Hepatocyte (in vitro differentiated cells): ENCODE data around the gene IGSF11. TPM values are rescaled to one million over a fixed set of nuclear protein-coding genes. Genes with fewer than 3 reads are reported as not detected.

Experiments
- DNase-seq: peaks from one replicate; pipeline ENCODE4 v3.0.0-alpha.2; 2016; ENCODE audit warnings: low spot score
- H2AFZ ChIP-seq: fragments of 200-600 bp; sonication (generic); 2 replicates; pipeline ENCODE4 v1.6.0; 2016; ENCODE audit warnings: antibody characterized with exemption, mild to moderate bottlenecking
- H3K27ac ChIP-seq: fragments of 200-600 bp; sonication (generic); 2 replicates; pipeline ENCODE4 v1.5.1; 2016; ENCODE audit warnings: mild to moderate bottlenecking
- H3K27me3 ChIP-seq: fragments of 200-600 bp; sonication (generic); 2 replicates; pipeline ENCODE4 v1.6.1; 2016
- H3K36me3 ChIP-seq: fragments of 200-600 bp; sonication (generic); replicated peaks from 2 replicates; pipeline ENCODE4 v1.5.1; 2016; ENCODE audit warnings: low read depth; ENCODE audit not compliant: insufficient read depth
- H3K4me1 ChIP-seq: fragments of 200-600 bp; sonication (generic); 2 replicates; pipeline ENCODE4 v1.5.1; 2016; ENCODE audit warnings: mild to moderate bottlenecking, moderate library complexity; ENCODE audit not compliant: insufficient read depth
- H3K4me2 ChIP-seq: fragments of 200-600 bp; sonication (generic); 2 replicates; pipeline ENCODE4 v1.6.0; 2016
- H3K4me3 ChIP-seq: fragments of 200-600 bp; sonication (generic); 2 replicates; pipeline ENCODE4 v1.5.1; 2016; ENCODE audit warnings: mild to moderate bottlenecking
- H3K79me2 ChIP-seq: fragments of 200-600 bp; sonication (generic); 2 replicates; pipeline ENCODE4 v1.6.0; 2017; ENCODE audit warnings: mild to moderate bottlenecking
- H3K9me2 ChIP-seq: fragments of 200-600 bp; sonication (generic); replicated peaks from 2 replicates; pipeline ENCODE4 v1.6.0; 2017; ENCODE audit warnings: mild to moderate bottlenecking; ENCODE audit not compliant: insufficient read depth
- H3K9me3 ChIP-seq: fragments of 200-600 bp; sonication (generic); 2 replicates; pipeline ENCODE4 v1.5.1; 2016; ENCODE audit warnings: low read depth, mild to moderate bottlenecking
- H4K20me1 ChIP-seq: fragments of 200-600 bp; sonication (generic); 2 replicates; pipeline ENCODE4 v1.6.0; 2016; ENCODE audit warnings: mild to moderate bottlenecking; ENCODE audit not compliant: insufficient read depth, poor library complexity, severe bottlenecking
- CTCF ChIP-seq: fragments of 200-600 bp; sonication (generic); IDR thresholded peaks from 2 replicates; pipeline ENCODE4 v1.5.1; 2016; ENCODE audit warnings: antibody characterized with exemption, mild to moderate bottlenecking; ENCODE audit not compliant: poor library complexity
- EZH2 ChIP-seq: fragments of 200-600 bp; sonication (generic); IDR thresholded peaks from 2 replicates; pipeline ENCODE4 v1.6.1; 2016; ENCODE audit warnings: antibody characterized with exemption, mild to moderate bottlenecking, borderline replicate concordance
- EZH2phosphoT487 ChIP-seq: fragments of 200-600 bp; sonication (generic); IDR thresholded peaks from one replicate; pipeline ENCODE4 v1.6.1; 2018; ENCODE audit warnings: antibody characterized with exemption, mild to moderate bottlenecking, low read depth, moderate library complexity; ENCODE audit not compliant: unreplicated experiment, severe bottlenecking
- WGBS: methylation state at CpG from one replicate; pipeline ENCODE4 v1.1.6; 2016; ENCODE audit warnings: low lambda C conversion rate; ENCODE audit errors: missing lambda C conversion rate; 5-methylcytosine and 5-hydroxymethylcytosine counted together
- polyA plus RNA-seq: library from polyadenylated mRNA; unstranded; fragments of >200 nt; fragmentation: Nextera tagmentation; extraction: Ambion mirVana; gene quantifications from 2 replicates; pipeline ENCODE4 v1.2.1, GENCODE V29; 2016
- total RNA-seq: library from RNA; depleted of rRNA; stranded (reverse); fragments of >200 nt; gene quantifications from 2 replicates; pipeline ENCODE4 v1.2.3, GENCODE V29; 2014

IGSF11 gene
- total and polyA plus RNA-seq, 2 experiments from 2014 or later, result 1.0 TPM; not detected in 1

GRCh38 chr3:119015942-119016341 is 18.7 kb downstream of the IGSF11 start:
- no peak overlapping the region for H2AFZ ChIP-seq
- H3K4me3 ChIP-seq, result no peak overlapping the region
- no peaks in the 10 kb centered on the region for H3K79me2 ChIP-seq
- H3K4me1 ChIP-seq, result no peaks in the 10 kb centered on the region
- no peak overlapping the region for H3K27ac ChIP-seq
- H4K20me1 ChIP-seq, result no peaks in the 10 kb centered on the region
- no peak for DNase-seq
- TF ChIP-seq EZH2 (no peak), CTCF (no peak)
- no peak overlapping the region for H3K4me2 ChIP-seq
- no peaks in the 10 kb centered on the region for H3K27me3 ChIP-seq
- no peaks in the 10 kb centered on the region for H3K9me2 ChIP-seq
- H3K9me3 ChIP-seq, result no peaks in the 10 kb centered on the region
- WGBS, result 84% methylated on average over 2 of the region's 2 CpGs
- no peaks in the 10 kb centered on the region for H3K36me3 ChIP-seq

GRCh38 chr3:119013951-119014350 is 20.7 kb downstream of the IGSF11 start:
- DNase-seq, result no peak
- no peak overlapping the region for H2AFZ ChIP-seq
- H3K4me3 ChIP-seq, result no peak overlapping the region
- no peak overlapping the region for H3K4me2 ChIP-seq
- no peaks in the 10 kb centered on the region for H3K9me2 ChIP-seq
- H3K9me3 ChIP-seq, result no peaks in the 10 kb centered on the region
- no peaks in the 10 kb centered on the region for H4K20me1 ChIP-seq
- H3K4me1 ChIP-seq, result no peaks in the 10 kb centered on the region
- H3K27ac ChIP-seq, result no peak overlapping the region
- WGBS, result 39% methylated on average over 3 of the region's 3 CpGs
- no peaks in the 10 kb centered on the region for H3K36me3 ChIP-seq
- H3K27me3 ChIP-seq, result no peaks in the 10 kb centered on the region
- no peaks in the 10 kb centered on the region for H3K79me2 ChIP-seq
- TF ChIP-seq EZH2phosphoT487, result no peak
- no peak for TF ChIP-seq CTCF
- no peak for TF ChIP-seq EZH2

- H3K9me2 ChIP-seq, result no peaks in the 10 kb centered on the region
- no peak overlapping the region for H3K27ac ChIP-seq
- H3K36me3 ChIP-seq, result no peaks in the 10 kb centered on the region
- no peak overlapping the region for H3K4me3 ChIP-seq
- no peak overlapping the region for H2AFZ ChIP-seq
- H3K4me1 ChIP-seq, result no peaks in the 10 kb centered on the region
- H3K27me3 ChIP-seq, result no peaks in the 10 kb centered on the region
- no peak for DNase-seq
- H4K20me1 ChIP-seq, result no peaks in the 10 kb centered on the region
- no peak overlapping the region for H3K4me2 ChIP-seq
- TF ChIP-seq EZH2 (no peak), CTCF (no peak), EZH2phosphoT487 (no peak)
- no peaks in the 10 kb centered on the region for H3K79me2 ChIP-seq
- 93% methylated on average over 1 of the region's 1 CpG for whole genome bisulfite sequencing
- no peaks in the 10 kb centered on the region for H3K9me3 ChIP-seq
Measured at GRCh38 chr3:119011528-119011927, 23.1 kb downstream of the IGSF11 start.

- no peak overlapping the region for H3K4me2 ChIP-seq
- H3K9me2 ChIP-seq, result no peaks in the 10 kb centered on the region
- H4K20me1 ChIP-seq, result no peaks in the 10 kb centered on the region
- no peak for DNase-seq
- no peaks in the 10 kb centered on the region for H3K9me3 ChIP-seq
- no peaks in the 10 kb centered on the region for H3K27me3 ChIP-seq
- 62% methylated on average over 2 of the region's 2 CpGs for WGBS
- no peaks in the 10 kb centered on the region for H3K36me3 ChIP-seq
- H3K4me1 ChIP-seq, result no peaks in the 10 kb centered on the region
- TF ChIP-seq CTCF, result no peak
- no peak for TF ChIP-seq EZH2
- TF ChIP-seq EZH2phosphoT487, result no peak
- H2AFZ ChIP-seq, result no peak overlapping the region
- H3K27ac ChIP-seq, result no peak overlapping the region
- H3K79me2 ChIP-seq, result no peaks in the 10 kb centered on the region
- H3K4me3 ChIP-seq, result no peak overlapping the region
Measured at GRCh38 chr3:118997190-118997589, 37.5 kb downstream of the IGSF11 start.
